Keratinocyte (primary cell): ENCODE data around the gene YPEL1. TPM values are rescaled to one million over a fixed set of nuclear protein-coding genes. Genes with fewer than 3 reads are reported as not detected.

ENCODE experiments used
- DNase-seq: peaks from one replicate; pipeline ENCODE4 v3.0.0-alpha.2; 2011; ENCODE audit warnings: low read depth, missing footprints, low spot score
- FAIRE-seq: peaks from 2 replicates; lab custom pipeline; 2011; peaks lifted over from hg19 to GRCh38; lab: Jason Lieb, UNC
- H2AFZ ChIP-seq: 2 replicates; pipeline ENCODE4 v1.6.0; 2012; ENCODE audit warnings: low read length, control low read depth, inconsistent platforms; ENCODE audit not compliant: control insufficient read depth
- H3K27ac ChIP-seq: 2 replicates; pipeline ENCODE4 v1.5.1; 2011; ENCODE audit warnings: low read length; ENCODE audit not compliant: control insufficient read depth, insufficient read depth
- H3K27me3 ChIP-seq: 3 replicates; pipeline ENCODE4 v1.6.0; 2011; ENCODE audit warnings: low read length; ENCODE audit not compliant: control insufficient read depth, insufficient read depth; ENCODE audit errors: extremely low read depth
- H3K36me3 ChIP-seq, 2 experiments: 2 replicates in 1 of 2; 3 replicates in 1 of 2; pipeline ENCODE4 v1.5.1; 2011; ENCODE audit warnings: low read length in 2 of 2, mild to moderate bottlenecking in 1 of 2; ENCODE audit not compliant: control insufficient read depth in 2 of 2, insufficient read depth in 2 of 2; ENCODE audit errors: extremely low read depth in 1 of 2
- H3K4me1 ChIP-seq: 3 replicates; pipeline ENCODE4 v1.5.1; 2011; ENCODE audit warnings: low read length; ENCODE audit not compliant: control insufficient read depth, insufficient read depth; ENCODE audit errors: extremely low read depth
- H3K4me2 ChIP-seq: 3 replicates; pipeline ENCODE4 v1.6.0; 2011; ENCODE audit warnings: low read depth, low read length; ENCODE audit not compliant: control insufficient read depth, insufficient read depth; ENCODE audit errors: extremely low read depth
- H3K4me3 ChIP-seq, 3 experiments: fragments of 200-600 bp in 1 of 3; sonication (generic) in 1 of 3; 2 replicates in 2 of 3; 3 replicates in 1 of 3; pipeline ENCODE4 v1.5.1; 2011 to 2016; ENCODE audit warnings: low read length in 3 of 3, mild to moderate bottlenecking in 3 of 3, control low read depth in 2 of 3, inconsistent platforms in 1 of 3, low read depth in 1 of 3, mixed read lengths in 1 of 3, mixed run types in 1 of 3, moderate library complexity in 1 of 3; ENCODE audit not compliant: control insufficient read depth in 2 of 3, insufficient read depth in 2 of 3; ENCODE audit errors: extremely low read depth in 1 of 3
- H3K79me2 ChIP-seq: 2 replicates; pipeline ENCODE4 v1.6.0; 2012; ENCODE audit warnings: low read length; ENCODE audit not compliant: control insufficient read depth, insufficient read depth
- H3K9ac ChIP-seq: 3 replicates; pipeline ENCODE4 v1.6.0; 2011; ENCODE audit warnings: low read length; ENCODE audit not compliant: control insufficient read depth, insufficient read depth; ENCODE audit errors: extremely low read depth
- H3K9me1 ChIP-seq: 3 replicates; pipeline ENCODE4 v1.6.0; 2011; ENCODE audit warnings: low read length; ENCODE audit not compliant: control insufficient read depth, insufficient read depth; ENCODE audit errors: extremely low read depth
- H3K9me3 ChIP-seq: 2 replicates; pipeline ENCODE4 v1.5.1; 2012; ENCODE audit warnings: low read depth, low read length; ENCODE audit not compliant: control insufficient read depth
- H4K20me1 ChIP-seq: 3 replicates; pipeline ENCODE4 v1.6.0; 2011; ENCODE audit warnings: low read length; ENCODE audit not compliant: control insufficient read depth, insufficient read depth; ENCODE audit errors: extremely low read depth
- CTCF ChIP-seq, 3 experiments: IDR thresholded peaks in 1 of 3; conservative IDR thresholded peaks in 1 of 3; optimal IDR thresholded peaks in 1 of 3; 2 replicates in 2 of 3; 3 replicates in 1 of 3; pipeline versions ENCODE3 to v1.5.1; 2011; ENCODE audit warnings: low read length in 3 of 3, mild to moderate bottlenecking in 3 of 3, moderate library complexity in 2 of 3, control low read depth in 1 of 3, inconsistent platforms in 1 of 3; ENCODE audit not compliant: insufficient read depth in 2 of 3; ENCODE audit errors: extremely low read depth in 1 of 3
- EZH2 ChIP-seq: IDR thresholded peaks from one replicate; pipeline ENCODE4 v1.6.1; 2012; ENCODE audit warnings: inconsistent platforms, mild to moderate bottlenecking, low read length, moderate library complexity
- dilution Hi-C: fragments of 300-500 bp; cut with MboI; formaldehyde crosslinking; loops from one replicate; pipeline ENCODE4 v1.7.0; 2020; ENCODE audit warnings: low sequenced_read_pairs; ENCODE audit not compliant: extremely low pct_ligation_motif_present
- polyA plus RNA-seq, 5 experiments: library from polyadenylated mRNA; depleted of rRNA in 3 of 5; stranded (reverse) in 3 of 5; stranded (forward) in 1 of 5; unstranded in 1 of 5; fragments of >200 nt; gene quantifications; 1 replicate in 1 of 5; 2 replicates in 3 of 5; 3 replicates in 1 of 5; pipeline versions ENCODE4 v1.2.1 to v1.2.3, GENCODE V29; 2011 to 2012; ENCODE audit warnings: missing spikeins in 2 of 5, low read depth in 1 of 5, low replicate concordance in 1 of 5

The YPEL1 gene
- polyA plus RNA-seq, 1 donor (not counting 4 experiments of a cell fraction or from before 2014, with no cell fraction given), result 0.03 TPM

GRCh38 chr22:21760640-21761039 is 25.0 kb upstream of the YPEL1 start:
- FAIRE-seq, result no peak
- no peak for DNase-seq
- Histone ChIP-seq H3K9me1 (no peaks in the 10 kb centered on the region), H3K4me1 (peaks cover 16% of the 10 kb centered on the region), H3K4me2 (no peak overlapping the region), H3K27me3 (no peaks in the 10 kb centered on the region), H3K9me3 (no peaks in the 10 kb centered on the region), H2AFZ (no peak overlapping the region), H3K9ac (no peak overlapping the region), H3K79me2 (no peaks in the 10 kb centered on the region), H3K4me3 (no peak overlapping the region), H3K27ac (no peak overlapping the region), H4K20me1 (no peaks in the 10 kb centered on the region), H3K36me3 (peaks cover 20 to 22% of the 10 kb centered on the region in 2 experiments)
- dilution Hi-C loops, result no loop called here
- no peak for TF ChIP-seq EZH2
- no peak for TF ChIP-seq CTCF (optimal IDR thresholded peaks at IDR 0.05 in 1 of 3, IDR thresholded peaks at IDR 0.05 in 1 of 3, conservative IDR thresholded peaks at IDR 0.05 in 1 of 3; ENCODE audit: extremely low read depth in 1 of 3, insufficient read depth in 2 of 3, low read length in 3 of 3)

DNA sequence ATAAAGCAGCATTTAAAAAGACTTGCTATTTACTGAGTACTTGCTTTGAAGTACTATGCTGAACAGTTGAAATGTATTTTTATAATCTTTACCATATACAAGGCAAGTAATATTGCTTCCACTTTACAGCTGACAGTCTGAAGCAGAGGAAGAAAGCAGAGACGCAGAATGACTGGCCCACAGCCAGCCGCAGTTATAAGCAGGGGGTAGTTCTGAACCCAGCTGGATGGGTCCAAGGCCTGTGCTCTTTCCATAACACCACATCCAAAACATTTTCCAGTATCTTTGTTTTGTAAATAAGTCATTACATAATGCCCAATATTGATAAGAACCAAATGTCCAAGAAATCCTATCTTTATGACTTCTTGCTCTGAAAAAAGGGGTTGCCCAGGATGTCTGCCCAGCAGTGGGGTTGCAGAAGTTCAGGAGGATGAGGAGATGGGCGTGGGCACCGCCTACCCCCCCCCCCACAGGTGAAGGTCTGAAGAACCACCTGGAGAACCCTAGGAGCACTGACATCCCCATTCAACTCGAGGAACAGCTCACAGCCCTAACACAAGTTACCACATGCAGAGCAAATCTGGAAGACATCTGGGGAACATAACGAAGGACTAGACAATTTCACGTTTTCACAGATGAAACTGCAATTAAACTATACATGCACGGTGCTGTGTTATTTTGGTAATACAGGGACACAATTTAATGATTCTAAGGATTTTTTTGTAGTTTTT is 24.2 kb upstream of the YPEL1 start:
- Histone ChIP-seq H4K20me1 (no peaks in the 10 kb centered on the region), H3K79me2 (no peaks in the 10 kb centered on the region), H3K4me3 (no peak overlapping the region), H3K9me3 (no peaks in the 10 kb centered on the region), H3K27me3 (no peaks in the 10 kb centered on the region), H3K36me3 (peaks cover 20 to 25% of the 10 kb centered on the region in 2 experiments), H3K9ac (no peak overlapping the region), H3K9me1 (no peaks in the 10 kb centered on the region), H3K4me1 (peaks cover 16% of the 10 kb centered on the region), H3K4me2 (no peak overlapping the region), H2AFZ (no peak overlapping the region), H3K27ac (no peak overlapping the region)
- dilution Hi-C loops, result no loop called here
- TF ChIP-seq CTCF (optimal IDR thresholded peaks at IDR 0.05 in 1 of 3, IDR thresholded peaks at IDR 0.05 in 1 of 3, conservative IDR thresholded peaks at IDR 0.05 in 1 of 3; ENCODE audit: extremely low read depth in 1 of 3, insufficient read depth in 2 of 3, low read length in 3 of 3) (no peak), EZH2 (no peak)
- no peak for DNase-seq
- FAIRE-seq, result no peak
